ENCODE data around the gene PBX3.

The PBX3 gene

DNA sequence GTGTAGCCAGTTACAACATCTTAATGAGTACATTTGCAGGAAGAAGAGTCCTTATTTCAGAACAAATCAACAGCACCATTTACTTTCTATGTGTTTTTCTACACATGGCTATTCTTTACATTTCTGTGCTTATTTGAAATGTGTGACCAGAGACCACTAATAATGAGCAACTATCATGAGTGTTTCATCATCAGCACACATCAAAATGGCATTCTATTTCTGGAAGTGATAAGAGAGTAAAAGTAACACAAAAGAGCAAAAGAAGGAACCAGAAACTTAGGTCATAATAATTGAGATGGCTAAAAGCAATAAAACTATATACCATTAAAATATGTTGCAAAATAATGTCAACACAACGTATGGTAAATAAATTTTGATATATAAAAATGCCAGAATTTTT, 159.7 kb downstream of the PBX3 start:
- Histone ChIP-seq H3K4me1 (ENCODE audit: control insufficient read depth in 2 of 2, insufficient read depth in 1 of 2, low read depth in 1 of 2, low read length in 2 of 2) (peaks cover 7 to 23% of the 10 kb centered on the region in 2 donors), H2BK5ac (ENCODE audit: low read length) (no peak overlapping the region), H3K23ac (ENCODE audit: low read depth, low read length, poor library complexity) (no peak overlapping the region), H3K79me1 (ENCODE audit: low read depth, low read length) (no peaks in the 10 kb centered on the region), H3K36me3 (replicated peaks in 1 of 2; ENCODE audit: control insufficient read depth in 2 of 2, insufficient read depth in 2 of 2, low read length in 2 of 2) (no peaks in the 10 kb centered on the region), H2BK120ac (ENCODE audit: low read depth, low read length) (no peak overlapping the region), H3K18ac (ENCODE audit: low read length) (no peak overlapping the region), H4K91ac (ENCODE audit: low read depth, low read length, poor library complexity) (no peak overlapping the region), H2BK15ac (ENCODE audit: low read length) (no peak overlapping the region), H3K27ac (replicated peaks; ENCODE audit: low read length) (no peak overlapping the region), H3K9ac (ENCODE audit: low read depth, low read length, poor library complexity) (no peak overlapping the region), H2AFZ (ENCODE audit: low read length) (no peak overlapping the region), H3K4me3 (ENCODE audit: low read length in 2 of 2) (no peak overlapping the region), H2AK5ac (ENCODE audit: low read depth, low read length) (no peak overlapping the region), H3K14ac (ENCODE audit: low read length) (no peak overlapping the region), H3K9me3 (replicated peaks in 1 of 2; ENCODE audit: control insufficient read depth in 2 of 2, insufficient read depth in 1 of 2, low read depth in 1 of 2, low read length in 2 of 2) (no peaks in the 10 kb centered on the region), H3K4ac (ENCODE audit: low read length) (no peak overlapping the region), H3K4me2 (ENCODE audit: insufficient read depth, low read length, poor library complexity, severe bottlenecking) (no peak overlapping the region), H4K8ac (ENCODE audit: low read depth, low read length) (no peak overlapping the region), H2BK12ac (ENCODE audit: low read length) (no peak overlapping the region), H3K27me3 (ENCODE audit: control insufficient read depth in 3 of 3, insufficient read depth in 3 of 3, low read depth in 1 of 3, low read length in 3 of 3) (no peaks in the 10 kb centered on the region)
- DNase-seq (ENCODE audit: low spot score), result no peak
- no CpG with 5 or more reads among the region's 1 CpG for WGBS, 2 donors (ENCODE audit: extremely low coverage in 2 of 2, insufficient read length in 2 of 2, insufficient replicate concordance in 1 of 2)

DNA sequence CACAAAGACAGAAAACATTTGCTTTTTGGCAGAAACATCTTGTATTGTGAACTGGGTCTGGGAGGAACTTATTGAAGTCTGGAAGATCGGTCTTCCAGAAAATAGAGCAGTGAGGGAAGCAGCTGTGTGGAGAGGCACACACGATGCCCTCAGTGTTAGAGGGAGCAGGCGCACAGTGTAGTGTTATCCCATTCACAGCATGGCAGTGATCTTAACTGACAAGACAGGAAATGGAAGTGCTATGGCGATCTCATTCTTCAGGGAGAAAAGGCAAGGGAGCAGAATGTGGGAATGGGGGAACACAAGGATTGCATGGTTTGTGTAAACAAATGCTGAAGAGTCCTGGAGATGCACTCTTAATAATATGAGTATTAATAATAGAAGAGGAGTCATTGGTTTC, 161.0 kb downstream of the PBX3 start:
- no peak overlapping the region for H3K23ac ChIP-seq (ENCODE audit: low read depth, low read length, poor library complexity)
- H3K27ac ChIP-seq (replicated peaks; ENCODE audit: low read length), result no peak overlapping the region
- H3K14ac ChIP-seq (ENCODE audit: low read length), result no peak overlapping the region
- no peak for DNase-seq (ENCODE audit: low spot score)
- no peak overlapping the region for H2BK120ac ChIP-seq (ENCODE audit: low read depth, low read length)
- no peaks in the 10 kb centered on the region for H3K9me3 ChIP-seq (replicated peaks in 1 of 2; ENCODE audit: control insufficient read depth in 2 of 2, insufficient read depth in 1 of 2, low read depth in 1 of 2, low read length in 2 of 2)
- no peak overlapping the region for H3K9ac ChIP-seq (ENCODE audit: low read depth, low read length, poor library complexity)
- H4K91ac ChIP-seq (ENCODE audit: low read depth, low read length, poor library complexity), result no peak overlapping the region
- peaks cover 7 to 26% of the 10 kb centered on the region in 2 donors for H3K4me1 ChIP-seq (ENCODE audit: control insufficient read depth in 2 of 2, insufficient read depth in 1 of 2, low read depth in 1 of 2, low read length in 2 of 2)
- no peak overlapping the region for H2BK5ac ChIP-seq (ENCODE audit: low read length)
- H3K36me3 ChIP-seq (replicated peaks in 1 of 2; ENCODE audit: control insufficient read depth in 2 of 2, insufficient read depth in 2 of 2, low read length in 2 of 2), result no peaks in the 10 kb centered on the region
- no peak overlapping the region for H2BK15ac ChIP-seq (ENCODE audit: low read length)
- H3K79me1 ChIP-seq (ENCODE audit: low read depth, low read length), result no peaks in the 10 kb centered on the region
- no peak overlapping the region for H2AK5ac ChIP-seq (ENCODE audit: low read depth, low read length)
- H2AFZ ChIP-seq (ENCODE audit: low read length), result no peak overlapping the region
- H4K8ac ChIP-seq (ENCODE audit: low read depth, low read length), result no peak overlapping the region
- H3K18ac ChIP-seq (ENCODE audit: low read length), result peak overlapping the region; percentile 60
- H3K4ac ChIP-seq (ENCODE audit: low read length), result no peak overlapping the region
- H3K4me2 ChIP-seq (ENCODE audit: insufficient read depth, low read length, poor library complexity, severe bottlenecking), result no peak overlapping the region
- H2BK12ac ChIP-seq (ENCODE audit: low read length), result no peak overlapping the region
- no peaks in the 10 kb centered on the region for H3K27me3 ChIP-seq (ENCODE audit: control insufficient read depth in 3 of 3, insufficient read depth in 3 of 3, low read depth in 1 of 3, low read length in 3 of 3)
- H3K4me3 ChIP-seq (ENCODE audit: low read length in 2 of 2), result no peak overlapping the region
- WGBS, 2 donors (ENCODE audit: extremely low coverage in 2 of 2, insufficient read length in 2 of 2, insufficient replicate concordance in 1 of 2), result no CpG with 5 or more reads among the region's 4 CpGs

DNA sequence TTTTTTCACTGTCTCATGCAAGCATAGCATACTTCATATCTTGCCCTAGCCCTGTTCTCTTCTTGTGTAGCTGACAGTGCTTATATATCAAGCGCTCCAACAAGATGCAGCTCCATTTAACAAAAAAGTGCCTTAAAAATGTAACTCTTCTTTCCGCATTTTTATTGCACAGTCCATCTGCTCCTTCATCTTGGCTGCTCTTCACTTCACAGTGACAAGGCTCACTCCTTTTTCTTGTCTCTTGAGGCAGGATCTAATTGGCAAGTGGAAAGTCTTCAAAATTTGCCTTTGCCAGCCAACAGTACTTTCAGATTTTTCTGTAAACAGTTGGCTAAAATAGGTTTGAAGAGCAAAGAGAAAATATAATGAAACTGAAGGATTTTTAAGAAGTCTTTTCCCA, 161.8 kb downstream of the PBX3 start:
- H3K79me1 ChIP-seq (ENCODE audit: low read depth, low read length), result no peaks in the 10 kb centered on the region
- no peak overlapping the region for H2AFZ ChIP-seq (ENCODE audit: low read length)
- H3K4me3 ChIP-seq (ENCODE audit: low read length in 2 of 2), result no peak overlapping the region
- no peak overlapping the region for H3K9ac ChIP-seq (ENCODE audit: low read depth, low read length, poor library complexity)
- H3K14ac ChIP-seq (ENCODE audit: low read length), result no peak overlapping the region
- no peak overlapping the region for H2BK12ac ChIP-seq (ENCODE audit: low read length)
- DNase-seq (ENCODE audit: low spot score), result no peak
- no peak overlapping the region for H2AK5ac ChIP-seq (ENCODE audit: low read depth, low read length)
- H3K23ac ChIP-seq (ENCODE audit: low read depth, low read length, poor library complexity), result no peak overlapping the region
- H3K4ac ChIP-seq (ENCODE audit: low read length), result no peak overlapping the region
- no peak overlapping the region for H4K8ac ChIP-seq (ENCODE audit: low read depth, low read length)
- H2BK5ac ChIP-seq (ENCODE audit: low read length), result no peak overlapping the region
- H2BK120ac ChIP-seq (ENCODE audit: low read depth, low read length), result no peak overlapping the region
- no peak overlapping the region for H3K18ac ChIP-seq (ENCODE audit: low read length)
- H2BK15ac ChIP-seq (ENCODE audit: low read length), result no peak overlapping the region
- no peaks in the 10 kb centered on the region for H3K9me3 ChIP-seq (replicated peaks in 1 of 2; ENCODE audit: control insufficient read depth in 2 of 2, insufficient read depth in 1 of 2, low read depth in 1 of 2, low read length in 2 of 2)
- H3K4me2 ChIP-seq (ENCODE audit: insufficient read depth, low read length, poor library complexity, severe bottlenecking), result no peak overlapping the region
- no peaks in the 10 kb centered on the region for H3K36me3 ChIP-seq (replicated peaks in 1 of 2; ENCODE audit: control insufficient read depth in 2 of 2, insufficient read depth in 2 of 2, low read length in 2 of 2)
- WGBS, 2 donors (ENCODE audit: extremely low coverage in 2 of 2, insufficient read length in 2 of 2, insufficient replicate concordance in 1 of 2), result no CpG with 5 or more reads among the region's 2 CpGs
- no peak overlapping the region for H4K91ac ChIP-seq (ENCODE audit: low read depth, low read length, poor library complexity)
- peaks cover 7 to 26% of the 10 kb centered on the region in 2 donors for H3K4me1 ChIP-seq (ENCODE audit: control insufficient read depth in 2 of 2, insufficient read depth in 1 of 2, low read depth in 1 of 2, low read length in 2 of 2)
- no peaks in the 10 kb centered on the region for H3K27me3 ChIP-seq (ENCODE audit: control insufficient read depth in 3 of 3, insufficient read depth in 3 of 3, low read depth in 1 of 3, low read length in 3 of 3)
- H3K27ac ChIP-seq (replicated peaks; ENCODE audit: low read length), result no peak overlapping the region

DNA sequence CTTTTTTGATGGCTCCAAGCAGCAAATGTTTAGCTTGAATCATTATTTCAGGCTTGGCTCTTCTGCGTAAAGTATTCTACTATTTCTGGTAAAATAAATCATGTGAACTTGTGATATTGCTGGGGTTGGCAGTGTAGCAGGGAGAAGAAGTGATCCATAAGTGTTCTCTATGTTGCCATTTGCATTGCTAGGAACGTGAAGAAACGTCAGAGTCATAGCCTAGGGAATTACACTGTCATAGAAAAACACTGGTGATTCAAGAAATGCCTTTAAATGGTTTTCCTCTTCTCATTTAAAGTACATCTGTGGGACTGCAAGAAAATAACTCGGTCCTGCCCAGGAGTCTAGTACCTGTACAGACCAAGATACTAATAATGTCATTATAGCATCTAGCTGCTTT, 162.3 kb downstream of the PBX3 start:
- H3K36me3 ChIP-seq (replicated peaks in 1 of 2; ENCODE audit: control insufficient read depth in 2 of 2, insufficient read depth in 2 of 2, low read length in 2 of 2), result no peaks in the 10 kb centered on the region
- H3K4me2 ChIP-seq (ENCODE audit: insufficient read depth, low read length, poor library complexity, severe bottlenecking), result no peak overlapping the region
- H2BK15ac ChIP-seq (ENCODE audit: low read length), result no peak overlapping the region
- H2BK120ac ChIP-seq (ENCODE audit: low read depth, low read length), result no peak overlapping the region
- no peak overlapping the region for H2BK5ac ChIP-seq (ENCODE audit: low read length)
- no peak for DNase-seq (ENCODE audit: low spot score)
- no CpG with 5 or more reads among the region's 4 CpGs for WGBS, 2 donors (ENCODE audit: extremely low coverage in 2 of 2, insufficient read length in 2 of 2, insufficient replicate concordance in 1 of 2)
- H3K4me1 ChIP-seq (ENCODE audit: control insufficient read depth in 2 of 2, insufficient read depth in 1 of 2, low read depth in 1 of 2, low read length in 2 of 2), result peaks cover 5 to 23% of the 10 kb centered on the region in 2 donors
- H3K4me3 ChIP-seq (ENCODE audit: low read length in 2 of 2), result no peak overlapping the region
- H3K18ac ChIP-seq (ENCODE audit: low read length), result no peak overlapping the region
- H3K14ac ChIP-seq (ENCODE audit: low read length), result no peak overlapping the region
- H4K91ac ChIP-seq (ENCODE audit: low read depth, low read length, poor library complexity), result no peak overlapping the region
- H3K27me3 ChIP-seq (ENCODE audit: control insufficient read depth in 3 of 3, insufficient read depth in 3 of 3, low read depth in 1 of 3, low read length in 3 of 3), result no peaks in the 10 kb centered on the region
- H2BK12ac ChIP-seq (ENCODE audit: low read length), result no peak overlapping the region
- H3K4ac ChIP-seq (ENCODE audit: low read length), result no peak overlapping the region
- no peak overlapping the region for H3K9ac ChIP-seq (ENCODE audit: low read depth, low read length, poor library complexity)
- H3K23ac ChIP-seq (ENCODE audit: low read depth, low read length, poor library complexity), result no peak overlapping the region
- H3K9me3 ChIP-seq (replicated peaks in 1 of 2; ENCODE audit: control insufficient read depth in 2 of 2, insufficient read depth in 1 of 2, low read depth in 1 of 2, low read length in 2 of 2), result no peaks in the 10 kb centered on the region
- H3K27ac ChIP-seq (replicated peaks; ENCODE audit: low read length), result peak overlapping the region; percentile 20
- no peak overlapping the region for H2AFZ ChIP-seq (ENCODE audit: low read length)
- H2AK5ac ChIP-seq (ENCODE audit: low read depth, low read length), result no peak overlapping the region
- H4K8ac ChIP-seq (ENCODE audit: low read depth, low read length), result no peak overlapping the region
- H3K79me1 ChIP-seq (ENCODE audit: low read depth, low read length), result no peaks in the 10 kb centered on the region
